Measurements from ENCODE around the gene RNF217.

GRCh38 chr6:124987999-124988591, 25.9 kb downstream of the RNF217 start:
- no peak for TF ChIP-seq CTCF (IDR thresholded peaks at IDR 0.05)
- TF ChIP-seq POLR2AphosphoS5 (IDR thresholded peaks at IDR 0.05): no peak
- no peak for TF ChIP-seq POLR2A (IDR thresholded peaks at IDR 0.05)
- no peak for TF ChIP-seq EP300 (IDR thresholded peaks at IDR 0.05)
